SU-DHL-6 (cell line): ENCODE data around the gene MLN.
A peak's percentile ranks its signal among the peaks of the same experiment; 100 is the strongest.

Source experiments
- H2AFZ ChIP-seq: fragments of 200-600 bp; sonication (generic); 2 replicates; pipeline ENCODE4 v1.6.1; 2014; ENCODE audit warnings: low read depth, mild to moderate bottlenecking, moderate library complexity, mixed read lengths, antibody characterized with exemption, low read length; ENCODE audit not compliant: severe bottlenecking
- H3F3A ChIP-seq: fragments of 200-600 bp; shearing (Covaris generic); 2 replicates; pipeline ENCODE4 v1.6.0; 2016; ENCODE audit warnings: antibody characterized with exemption, mild to moderate bottlenecking; ENCODE audit not compliant: insufficient read depth
- H3K27ac ChIP-seq: fragments of 200-600 bp; sonication (generic); 2 replicates; pipeline ENCODE4 v1.5.1; 2016; ENCODE audit warnings: low read depth, mild to moderate bottlenecking, low read length, moderate library complexity, mixed read lengths
- H3K27me3 ChIP-seq: fragments of 200-600 bp; sonication (generic), shearing (Covaris generic); 2 replicates; pipeline ENCODE4 v1.6.0; 2014; ENCODE audit warnings: mild to moderate bottlenecking, low read length
- H3K36me3 ChIP-seq: fragments of 200-600 bp; sonication (generic); 2 replicates; pipeline ENCODE4 v1.6.1; 2014; ENCODE audit warnings: mild to moderate bottlenecking, low read length, mixed read lengths
- H3K4me2 ChIP-seq: fragments of 300-600, 200-600 bp; shearing (Covaris generic), sonication (generic); 2 replicates; pipeline ENCODE4 v1.6.0; 2014; ENCODE audit warnings: low read length, low read depth, mild to moderate bottlenecking; ENCODE audit not compliant: poor library complexity, severe bottlenecking
- H3K4me3 ChIP-seq: fragments of 200-600 bp; sonication (generic); 2 replicates; pipeline ENCODE4 v1.5.1; 2014; ENCODE audit warnings: antibody characterized with exemption, low read length, mild to moderate bottlenecking, mixed read lengths; ENCODE audit not compliant: insufficient read depth, poor library complexity, severe bottlenecking
- H3K79me2 ChIP-seq: fragments of 200-600 bp; sonication (generic); 2 replicates; pipeline ENCODE4 v1.6.1; 2014; ENCODE audit warnings: mild to moderate bottlenecking, low read length, moderate library complexity; ENCODE audit not compliant: insufficient read depth
- H3K9ac ChIP-seq: fragments of 200-600 bp; sonication (generic); 2 replicates; pipeline ENCODE4 v1.7.0; 2014; ENCODE audit warnings: mild to moderate bottlenecking, low read length
- H3K9me2 ChIP-seq: fragments of 200-600 bp; sonication (generic); replicated peaks from 2 replicates; pipeline ENCODE4 v1.6.1; 2014; ENCODE audit warnings: low read length; ENCODE audit not compliant: insufficient read depth
- H3K9me3 ChIP-seq: fragments of 200-600 bp; sonication (generic); 2 replicates; pipeline ENCODE4 v1.6.1; 2014; ENCODE audit warnings: low read length, mixed read lengths; ENCODE audit not compliant: insufficient read depth
- H4K20me1 ChIP-seq: fragments of 200-600 bp; sonication (generic); 2 replicates; pipeline ENCODE4 v1.6.1; 2014; ENCODE audit warnings: low read depth, mild to moderate bottlenecking, antibody characterized with exemption, low read length, moderate library complexity, mixed read lengths
- CTCF ChIP-seq: fragments of 200-600 bp; sonication (generic); IDR thresholded peaks from one replicate; pipeline ENCODE4 v1.5.1; 2017; ENCODE audit warnings: antibody characterized with exemption, mild to moderate bottlenecking, low read length, moderate library complexity; ENCODE audit not compliant: insufficient read depth, poor library complexity, severe bottlenecking
- EZH2phosphoT487 ChIP-seq: fragments of 200-600 bp; sonication (generic), shearing (Covaris generic); conservative IDR thresholded peaks from 2 replicates; pipeline ENCODE4 v1.6.1; 2018; ENCODE audit warnings: mild to moderate bottlenecking, antibody characterized with exemption, low read length, moderate library complexity, mixed read lengths

MLN gene

GRCh38 chr6:33769248-33769821, 34.5 kb downstream of the MLN start:
- Histone ChIP-seq H3K27me3 (no peaks in the 10 kb centered on the region), H4K20me1 (no peaks in the 10 kb centered on the region), H3K9ac (no peak overlapping the region), H3K9me2 (no peaks in the 10 kb centered on the region), H3K27ac (no peak overlapping the region), H3F3A (no peaks in the 10 kb centered on the region), H3K79me2 (no peaks in the 10 kb centered on the region), H2AFZ (no peak overlapping the region), H3K9me3 (no peaks in the 10 kb centered on the region), H3K4me2 (no peak overlapping the region), H3K4me3 (no peak overlapping the region), H3K36me3 (no peaks in the 10 kb centered on the region)
- TF ChIP-seq EZH2phosphoT487: no peak
- no peak for TF ChIP-seq CTCF

GRCh38 chr6:33768644-33769120, 35.1 kb downstream of the MLN start:
- Histone ChIP-seq H3K79me2 (no peaks in the 10 kb centered on the region), H3K4me3 (no peak overlapping the region), H3K27me3 (no peaks in the 10 kb centered on the region), H3F3A (no peaks in the 10 kb centered on the region), H3K36me3 (no peaks in the 10 kb centered on the region), H3K9ac (no peak overlapping the region), H2AFZ (no peak overlapping the region), H3K9me3 (no peaks in the 10 kb centered on the region), H4K20me1 (no peaks in the 10 kb centered on the region), H3K4me2 (no peak overlapping the region), H3K9me2 (no peaks in the 10 kb centered on the region), H3K27ac (no peak overlapping the region)
- no peak for TF ChIP-seq EZH2phosphoT487
- peak; percentile 97 for TF ChIP-seq CTCF

GRCh38 chr6:33766921-33767907, 36.6 kb downstream of the MLN start:
- H4K20me1 ChIP-seq: no peaks in the 10 kb centered on the region
- H3K27me3 ChIP-seq: no peaks in the 10 kb centered on the region
- no peak overlapping the region for H3K4me2 ChIP-seq
- no peaks in the 10 kb centered on the region for H3F3A ChIP-seq
- H3K36me3 ChIP-seq: no peaks in the 10 kb centered on the region
- TF ChIP-seq EZH2phosphoT487 (no peak), CTCF (no peak)
- H3K9me2 ChIP-seq: no peaks in the 10 kb centered on the region
- no peak overlapping the region for H3K9ac ChIP-seq
- H3K9me3 ChIP-seq: no peaks in the 10 kb centered on the region
- H3K79me2 ChIP-seq: no peaks in the 10 kb centered on the region
- no peak overlapping the region for H3K27ac ChIP-seq
- H2AFZ ChIP-seq: no peak overlapping the region
- H3K4me3 ChIP-seq: no peak overlapping the region
